ENCODE results near the gene TLX3. TPM values are rescaled to one million over a fixed set of nuclear protein-coding genes. Genes with fewer than 3 reads are reported as not detected.
"Not testable (repeated sequence)": the region's sequence is repeated elsewhere in the genome, so short reads cannot be mapped to it uniquely, and the experiment has no call there.

Gene TLX3
- total and polyA plus RNA-seq, 2 donors = 0.16 to 0.32 TPM

DNA sequence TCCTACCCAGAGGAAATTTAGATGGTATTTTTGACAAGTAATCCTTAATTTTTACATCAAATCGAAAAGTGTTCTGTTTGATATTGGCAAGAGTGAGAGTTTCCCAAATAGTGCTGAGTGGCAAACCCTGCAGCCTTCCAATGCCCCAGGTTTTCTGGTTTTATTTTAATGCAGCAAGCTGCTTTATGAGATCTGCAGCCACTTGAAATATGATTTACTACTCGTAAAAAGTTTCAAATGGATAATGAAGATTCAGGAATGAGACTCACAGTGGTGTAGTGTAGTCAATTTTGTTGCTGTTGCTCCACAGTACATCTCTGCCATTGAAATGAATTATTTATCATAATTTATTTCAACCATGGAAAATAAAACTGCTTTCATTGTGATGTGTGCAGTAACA is 23.6 kb upstream of the TLX3 start:
- no peak overlapping the region for H3K4me3 ChIP-seq (ENCODE audit: low read depth, low read length)
- DNase-seq (ENCODE audit: extremely low spot score) = no peak
- H3K4me1 ChIP-seq (ENCODE audit: insufficient read depth) = no peaks in the 10 kb centered on the region
- no peak overlapping the region for H3K27ac ChIP-seq (ENCODE audit: low read depth)
- 83% methylated on average over 2 of the region's 2 CpGs for WGBS
- H3K36me3 ChIP-seq (ENCODE audit: insufficient read depth) = no peaks in the 10 kb centered on the region

DNA sequence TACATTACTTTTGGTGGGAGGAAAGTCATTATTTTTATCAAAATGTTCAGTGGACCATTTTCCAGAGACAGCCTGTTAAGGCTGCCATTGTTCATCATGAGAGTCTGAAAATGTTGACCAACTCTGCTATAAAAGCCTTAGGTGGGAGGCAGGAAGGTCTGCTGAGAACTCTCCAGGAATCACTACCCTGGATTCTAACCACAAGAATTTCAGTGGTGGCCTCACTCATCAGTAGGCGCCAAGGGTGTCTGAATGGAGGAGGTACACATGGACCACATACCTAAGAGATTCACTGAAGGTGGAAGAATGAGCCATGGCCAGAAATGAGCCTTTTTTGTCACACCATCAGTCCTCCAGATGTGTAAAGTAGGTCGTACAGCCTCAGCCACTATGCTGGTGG is 21.0 kb upstream of the TLX3 start:
- WGBS = 91% methylated on average over 2 of the region's 2 CpGs
- no peaks in the 10 kb centered on the region for H3K36me3 ChIP-seq (ENCODE audit: insufficient read depth)
- no peak overlapping the region for H3K27ac ChIP-seq (ENCODE audit: low read depth)
- H3K4me3 ChIP-seq (ENCODE audit: low read depth, low read length) = no peak overlapping the region
- DNase-seq (ENCODE audit: extremely low spot score) = no peak
- H3K4me1 ChIP-seq (ENCODE audit: insufficient read depth) = no peaks in the 10 kb centered on the region

- Histone ChIP-seq H3K4me3 (ENCODE audit: low read depth, low read length) (no peak overlapping the region), H3K4me1 (ENCODE audit: insufficient read depth) (no peaks in the 10 kb centered on the region), H3K36me3 (ENCODE audit: insufficient read depth) (no peaks in the 10 kb centered on the region), H3K27ac (ENCODE audit: low read depth) (no peak overlapping the region)
- WGBS = 98% methylated on average over 4 of the region's 4 CpGs
- DNase-seq (ENCODE audit: extremely low spot score) = no peak
These were observed 17.7 kb upstream of the TLX3 start for GRCh38 chr5:171291371-171291770.

DNA sequence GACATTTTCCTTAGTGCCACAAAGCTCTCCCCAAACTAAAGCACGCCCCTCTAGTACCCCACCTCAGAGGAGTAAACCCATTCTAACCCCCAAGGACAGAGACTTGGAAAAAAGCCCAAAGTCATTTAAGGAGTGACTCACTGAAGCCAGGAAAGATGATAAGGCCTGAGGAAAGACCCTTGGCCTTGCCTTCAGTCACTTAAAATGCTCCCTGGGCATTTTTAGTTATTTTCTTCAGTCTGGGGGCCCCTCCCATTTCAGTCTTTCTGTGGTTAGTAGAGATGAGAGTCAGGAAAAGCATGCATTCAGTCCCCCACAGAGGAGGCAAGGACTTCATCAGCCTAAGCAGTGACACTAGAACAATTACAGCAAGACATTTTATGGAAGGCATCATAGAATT is 13.7 kb upstream of the TLX3 start:
- no peaks in the 10 kb centered on the region for H3K4me1 ChIP-seq (ENCODE audit: insufficient read depth)
- H3K4me3 ChIP-seq (ENCODE audit: low read depth, low read length) = no peak overlapping the region
- no peak overlapping the region for H3K27ac ChIP-seq (ENCODE audit: low read depth)
- H3K36me3 ChIP-seq (ENCODE audit: insufficient read depth) = no peaks in the 10 kb centered on the region
- no peak for DNase-seq (ENCODE audit: extremely low spot score)
- WGBS = 58% methylated on average over 1 of the region's 1 CpG

DNA sequence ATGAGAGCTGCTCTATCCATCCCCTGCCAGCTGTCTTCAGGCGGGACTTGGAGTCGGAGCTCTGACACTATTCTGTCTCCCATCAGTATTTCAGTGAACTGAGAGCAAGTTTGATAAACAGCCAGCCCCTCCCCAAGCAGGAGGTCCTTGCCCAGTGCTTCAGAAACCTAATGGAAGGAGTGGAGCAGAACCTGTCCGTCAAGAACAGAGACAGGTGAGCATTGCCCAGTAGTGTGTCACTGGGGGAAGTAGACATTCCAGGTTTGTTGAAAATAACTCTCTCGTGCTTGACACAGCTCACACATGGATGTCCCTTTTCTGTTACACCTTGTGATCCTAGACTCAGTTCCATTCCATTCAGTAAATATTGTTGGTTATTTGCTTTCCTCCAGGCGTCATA is 13.2 kb upstream of the TLX3 start:
- Histone ChIP-seq H3K4me1 (ENCODE audit: insufficient read depth) (no peaks in the 10 kb centered on the region), H3K36me3 (ENCODE audit: insufficient read depth) (no peaks in the 10 kb centered on the region), H3K4me3 (ENCODE audit: low read depth, low read length) (no peak overlapping the region), H3K27ac (ENCODE audit: low read depth) (no peak overlapping the region)
- no peak for DNase-seq (ENCODE audit: extremely low spot score)
- WGBS = 89% methylated on average over 5 of the region's 5 CpGs

- WGBS = 98% methylated on average over 6 of the region's 6 CpGs
- H3K4me3 ChIP-seq (ENCODE audit: low read depth, low read length); H3K27ac ChIP-seq (ENCODE audit: low read depth); H3K4me1 ChIP-seq (ENCODE audit: insufficient read depth); H3K36me3 ChIP-seq (ENCODE audit: insufficient read depth); DNase-seq (ENCODE audit: extremely low spot score): not testable (repeated sequence)
These were observed 11.1 kb upstream of the TLX3 start for GRCh38 chr5:171297941-171298340.

GRCh38 chr5:171299228-171299627 is 9.8 kb upstream of the TLX3 start:
- Histone ChIP-seq H3K36me3 (ENCODE audit: insufficient read depth) (no peaks in the 10 kb centered on the region), H3K4me1 (ENCODE audit: insufficient read depth) (no peaks in the 10 kb centered on the region), H3K4me3 (ENCODE audit: low read depth, low read length) (no peak overlapping the region), H3K27ac (ENCODE audit: low read depth) (no peak overlapping the region)
- DNase-seq (ENCODE audit: extremely low spot score) = no peak
- 87% methylated on average over 4 of the region's 4 CpGs for WGBS

DNA sequence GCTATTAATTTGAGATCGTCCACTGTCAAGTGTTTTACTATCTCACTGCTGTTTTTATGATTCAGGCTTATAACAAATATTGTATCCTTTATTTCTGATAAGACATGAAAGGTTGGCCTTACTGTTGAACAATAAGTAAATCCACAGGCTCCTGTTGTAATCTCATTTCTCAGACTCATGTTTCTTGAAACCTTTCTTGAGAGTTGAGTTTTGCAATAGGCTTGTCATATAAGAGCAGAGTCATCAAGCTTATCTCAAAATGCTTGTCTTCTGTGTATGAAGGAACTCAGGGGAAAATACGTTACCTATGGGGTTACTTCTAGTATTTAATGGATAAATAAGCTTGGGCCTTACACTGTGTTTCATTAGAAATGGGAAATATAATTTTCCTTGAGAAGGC is 9.2 kb upstream of the TLX3 start:
- Histone ChIP-seq H3K4me1 (ENCODE audit: insufficient read depth) (no peaks in the 10 kb centered on the region), H3K4me3 (ENCODE audit: low read depth, low read length) (no peak overlapping the region), H3K27ac (ENCODE audit: low read depth) (no peak overlapping the region), H3K36me3 (ENCODE audit: insufficient read depth) (no peaks in the 10 kb centered on the region)
- no peak for DNase-seq (ENCODE audit: extremely low spot score)
- 94% methylated on average over 2 of the region's 2 CpGs for WGBS

DNA sequence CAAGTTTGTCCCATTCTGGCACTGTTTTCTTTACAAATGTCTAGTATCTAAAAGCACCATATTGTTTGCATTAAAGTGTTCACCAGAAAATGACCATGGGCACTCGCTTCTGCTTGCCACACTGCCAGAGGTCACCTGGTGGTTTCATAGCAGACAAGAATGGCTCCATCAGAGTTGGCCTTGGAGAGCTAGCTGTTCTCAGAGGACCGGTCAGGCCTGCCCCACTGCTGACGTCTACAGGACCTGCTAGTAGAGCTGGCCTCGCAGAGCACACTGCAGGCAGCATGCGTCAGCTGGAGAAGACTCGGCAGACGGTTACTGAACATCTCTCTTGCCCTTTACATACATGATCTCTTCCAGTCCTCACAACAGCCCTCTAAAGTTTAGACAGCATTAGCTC is 8.7 kb upstream of the TLX3 start:
- Histone ChIP-seq H3K4me3 (ENCODE audit: low read depth, low read length) (no peak overlapping the region), H3K36me3 (ENCODE audit: insufficient read depth) (no peaks in the 10 kb centered on the region), H3K4me1 (ENCODE audit: insufficient read depth) (no peaks in the 10 kb centered on the region), H3K27ac (ENCODE audit: low read depth) (no peak overlapping the region)
- no peak for DNase-seq (ENCODE audit: extremely low spot score)
- 91% methylated on average over 7 of the region's 7 CpGs for WGBS

GRCh38 chr5:171306166-171306565 is 2.9 kb upstream of the TLX3 start:
- H3K27ac ChIP-seq (ENCODE audit: low read depth) = no peak overlapping the region
- 39% methylated on average over 6 of the region's 6 CpGs for WGBS
- DNase-seq (ENCODE audit: extremely low spot score) = no peak
- H3K4me1 ChIP-seq (ENCODE audit: insufficient read depth) = peaks cover 2% of the 10 kb centered on the region
- no peak overlapping the region for H3K4me3 ChIP-seq (ENCODE audit: low read depth, low read length)
- H3K36me3 ChIP-seq (ENCODE audit: insufficient read depth) = no peaks in the 10 kb centered on the region

GRCh38 chr5:171306781-171307591 is 2.1 kb upstream of the TLX3 start:
- 22% methylated on average over 10 of the region's 10 CpGs for WGBS
- Histone ChIP-seq H3K4me1 (ENCODE audit: insufficient read depth) (peaks cover 2% of the 10 kb centered on the region), H3K4me3 (ENCODE audit: low read depth, low read length) (no peak overlapping the region), H3K36me3 (ENCODE audit: insufficient read depth) (no peaks in the 10 kb centered on the region), H3K27ac (ENCODE audit: low read depth) (no peak overlapping the region)
- DNase-seq (ENCODE audit: extremely low spot score) = no peak

GRCh38 chr5:171307789-171308452 is 1.1 kb upstream of the TLX3 start:
- Histone ChIP-seq H3K4me3 (ENCODE audit: low read depth, low read length) (no peak overlapping the region), H3K27ac (ENCODE audit: low read depth) (no peak overlapping the region), H3K4me1 (ENCODE audit: insufficient read depth) (peaks cover 2% of the 10 kb centered on the region), H3K36me3 (ENCODE audit: insufficient read depth) (no peaks in the 10 kb centered on the region)
- no peak for DNase-seq (ENCODE audit: extremely low spot score)
- WGBS = 16% methylated on average over 42 of the region's 42 CpGs

GRCh38 chr5:171309276-171310211 is 496 bp downstream of the TLX3 start:
- Histone ChIP-seq H3K4me1 (ENCODE audit: insufficient read depth) (peaks cover 2% of the 10 kb centered on the region), H3K36me3 (ENCODE audit: insufficient read depth) (no peaks in the 10 kb centered on the region), H3K27ac (ENCODE audit: low read depth) (no peak overlapping the region), H3K4me3 (ENCODE audit: low read depth, low read length) (no peak overlapping the region)
- 3% methylated on average over 106 of the region's 106 CpGs for WGBS
- DNase-seq (ENCODE audit: extremely low spot score) = no peak

Data from urinary bladder (tissue), 4 donors.